ENCODE data around the gene TEX44.

The TEX44 gene

DNA sequence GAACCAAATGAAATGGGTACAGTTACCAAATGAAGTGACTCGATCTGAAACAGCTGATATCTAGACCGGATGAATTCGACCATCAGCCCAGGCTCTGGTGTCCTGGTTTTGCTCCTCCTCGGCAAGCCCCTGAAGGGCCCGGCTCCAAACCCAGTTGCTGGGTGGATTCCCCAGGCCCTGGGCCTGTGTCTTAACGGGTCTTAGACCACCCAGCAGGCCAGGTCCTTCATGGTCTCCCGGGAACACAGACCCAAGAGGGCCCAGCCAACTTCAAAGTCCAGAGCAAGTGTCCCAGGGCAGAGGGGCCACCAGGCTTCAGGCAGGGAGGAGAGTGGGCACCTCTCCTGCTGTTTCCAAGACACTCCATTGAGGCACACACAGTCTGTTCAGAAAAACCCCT lies 35.7 kb upstream of the TEX44 start:
- no peaks in the 10 kb centered on the region for H3K27me3 ChIP-seq (ENCODE audit: insufficient read depth, poor library complexity, severe bottlenecking)
- TF ChIP-seq GABPA (IDR thresholded peaks at IDR 0.05; ENCODE audit: low read depth) (no peak), SPI1 (IDR thresholded peaks at IDR 0.05; ENCODE audit: borderline replicate concordance, low read depth) (no peak)
- TF ChIP-seq, protein P1, sequence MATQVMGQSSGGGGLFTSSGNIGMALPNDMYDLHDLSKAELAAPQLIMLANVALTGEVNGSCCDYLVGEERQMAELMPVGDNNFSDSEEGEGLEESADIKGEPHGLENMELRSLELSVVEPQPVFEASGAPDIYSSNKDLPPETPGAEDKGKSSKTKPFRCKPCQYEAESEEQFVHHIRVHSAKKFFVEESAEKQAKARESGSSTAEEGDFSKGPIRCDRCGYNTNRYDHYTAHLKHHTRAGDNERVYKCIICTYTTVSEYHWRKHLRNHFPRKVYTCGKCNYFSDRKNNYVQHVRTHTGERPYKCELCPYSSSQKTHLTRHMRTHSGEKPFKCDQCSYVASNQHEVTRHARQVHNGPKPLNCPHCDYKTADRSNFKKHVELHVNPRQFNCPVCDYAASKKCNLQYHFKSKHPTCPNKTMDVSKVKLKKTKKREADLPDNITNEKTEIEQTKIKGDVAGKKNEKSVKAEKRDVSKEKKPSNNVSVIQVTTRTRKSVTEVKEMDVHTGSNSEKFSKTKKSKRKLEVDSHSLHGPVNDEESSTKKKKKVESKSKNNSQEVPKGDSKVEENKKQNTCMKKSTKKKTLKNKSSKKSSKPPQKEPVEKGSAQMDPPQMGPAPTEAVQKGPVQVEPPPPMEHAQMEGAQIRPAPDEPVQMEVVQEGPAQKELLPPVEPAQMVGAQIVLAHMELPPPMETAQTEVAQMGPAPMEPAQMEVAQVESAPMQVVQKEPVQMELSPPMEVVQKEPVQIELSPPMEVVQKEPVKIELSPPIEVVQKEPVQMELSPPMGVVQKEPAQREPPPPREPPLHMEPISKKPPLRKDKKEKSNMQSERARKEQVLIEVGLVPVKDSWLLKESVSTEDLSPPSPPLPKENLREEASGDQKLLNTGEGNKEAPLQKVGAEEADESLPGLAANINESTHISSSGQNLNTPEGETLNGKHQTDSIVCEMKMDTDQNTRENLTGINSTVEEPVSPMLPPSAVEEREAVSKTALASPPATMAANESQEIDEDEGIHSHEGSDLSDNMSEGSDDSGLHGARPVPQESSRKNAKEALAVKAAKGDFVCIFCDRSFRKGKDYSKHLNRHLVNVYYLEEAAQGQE (IDR thresholded peaks at IDR 0.05; ENCODE audit: insufficient replicate concordance, low read depth), result no peak
- no peak for DNase-seq (ENCODE audit: low read depth in 1 of 2, low spot score in 1 of 2)
- no peak overlapping the region for H3K4me3 ChIP-seq (replicated peaks; ENCODE audit: insufficient read depth, low read length)
- no peak overlapping the region for H3K27ac ChIP-seq (replicated peaks)

DNA sequence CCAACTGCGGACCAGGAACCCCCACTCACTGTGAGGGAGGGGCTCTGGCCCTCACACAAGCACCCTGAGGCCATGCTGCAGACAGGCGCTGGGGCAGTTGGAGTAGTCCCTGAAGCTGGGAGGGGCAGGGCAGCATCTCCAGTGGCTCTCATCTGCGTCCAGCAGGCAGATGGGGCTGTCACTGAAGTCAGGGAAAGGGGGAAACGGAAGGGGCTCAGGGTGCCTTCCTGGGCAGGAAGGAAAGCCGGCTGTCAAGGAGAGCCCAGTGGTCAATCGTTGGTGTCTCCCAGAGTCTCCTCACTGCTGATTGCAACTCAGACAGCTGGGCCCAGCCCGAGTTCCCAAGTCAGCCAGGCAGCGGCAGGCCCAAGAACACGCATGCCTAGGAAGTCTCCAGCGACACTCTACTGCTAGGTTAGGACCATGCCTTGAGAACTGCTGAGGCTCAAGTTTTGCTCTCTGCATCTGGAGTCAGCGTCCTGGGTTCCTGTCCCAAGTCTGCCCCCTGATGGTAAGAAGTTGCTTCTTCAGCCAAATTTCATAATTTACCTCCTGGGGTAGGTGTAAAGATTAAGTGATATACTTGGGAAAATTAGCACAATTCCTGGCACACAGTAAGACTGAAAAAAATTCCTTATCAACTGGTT lies 35.0 kb upstream of the TEX44 start:
- H3K27ac ChIP-seq (replicated peaks), result no peak overlapping the region
- no peaks in the 10 kb centered on the region for H3K27me3 ChIP-seq (ENCODE audit: insufficient read depth, poor library complexity, severe bottlenecking)
- DNase-seq (ENCODE audit: low read depth in 1 of 2, low spot score in 1 of 2), result peak; percentile 83 to 88
- TF ChIP-seq SPI1 (IDR thresholded peaks at IDR 0.05; ENCODE audit: borderline replicate concordance, low read depth), result no peak
- TF ChIP-seq, protein P2, sequence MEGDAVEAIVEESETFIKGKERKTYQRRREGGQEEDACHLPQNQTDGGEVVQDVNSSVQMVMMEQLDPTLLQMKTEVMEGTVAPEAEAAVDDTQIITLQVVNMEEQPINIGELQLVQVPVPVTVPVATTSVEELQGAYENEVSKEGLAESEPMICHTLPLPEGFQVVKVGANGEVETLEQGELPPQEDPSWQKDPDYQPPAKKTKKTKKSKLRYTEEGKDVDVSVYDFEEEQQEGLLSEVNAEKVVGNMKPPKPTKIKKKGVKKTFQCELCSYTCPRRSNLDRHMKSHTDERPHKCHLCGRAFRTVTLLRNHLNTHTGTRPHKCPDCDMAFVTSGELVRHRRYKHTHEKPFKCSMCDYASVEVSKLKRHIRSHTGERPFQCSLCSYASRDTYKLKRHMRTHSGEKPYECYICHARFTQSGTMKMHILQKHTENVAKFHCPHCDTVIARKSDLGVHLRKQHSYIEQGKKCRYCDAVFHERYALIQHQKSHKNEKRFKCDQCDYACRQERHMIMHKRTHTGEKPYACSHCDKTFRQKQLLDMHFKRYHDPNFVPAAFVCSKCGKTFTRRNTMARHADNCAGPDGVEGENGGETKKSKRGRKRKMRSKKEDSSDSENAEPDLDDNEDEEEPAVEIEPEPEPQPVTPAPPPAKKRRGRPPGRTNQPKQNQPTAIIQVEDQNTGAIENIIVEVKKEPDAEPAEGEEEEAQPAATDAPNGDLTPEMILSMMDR (IDR thresholded peaks at IDR 0.05; ENCODE audit: insufficient read depth, low read length), result peak; percentile 39
- no peak overlapping the region for H3K4me3 ChIP-seq (replicated peaks; ENCODE audit: insufficient read depth, low read length)

DNA sequence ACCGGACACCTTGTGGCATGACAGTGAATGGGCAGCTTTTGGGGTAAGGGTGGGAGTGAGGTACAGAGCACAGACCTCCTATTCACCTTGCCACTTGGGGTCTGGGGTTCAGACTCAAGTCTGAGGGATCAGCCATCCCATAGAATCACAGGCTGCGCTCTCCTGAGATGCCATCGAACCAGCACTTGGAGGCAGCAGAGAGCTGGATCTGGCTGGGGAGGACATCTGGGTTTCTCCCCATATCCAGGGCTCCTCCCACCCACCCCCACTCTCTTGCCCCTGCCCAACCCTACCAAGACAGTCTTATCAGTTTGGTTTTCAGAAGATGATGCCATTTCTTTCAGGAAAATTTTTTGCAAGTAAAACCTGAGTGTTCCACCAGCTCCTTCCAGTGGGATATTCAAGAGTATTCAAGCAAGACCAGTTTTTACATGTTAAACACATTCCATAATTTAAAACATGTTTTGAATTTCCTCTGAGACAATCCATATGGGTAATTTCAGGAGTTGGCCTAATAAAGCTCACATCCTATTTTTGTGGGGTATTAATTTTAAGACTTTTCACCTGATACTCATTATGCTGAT lies 29.2 kb upstream of the TEX44 start:
- Histone ChIP-seq H3K4me3 (replicated peaks; ENCODE audit: insufficient read depth, low read length) (no peak overlapping the region), H3K27ac (replicated peaks) (no peak overlapping the region), H3K27me3 (ENCODE audit: insufficient read depth, poor library complexity, severe bottlenecking) (no peaks in the 10 kb centered on the region)
- TF ChIP-seq GABPA (IDR thresholded peaks at IDR 0.05; ENCODE audit: low read depth), result no peak
- TF ChIP-seq, protein P2 (IDR thresholded peaks at IDR 0.05; ENCODE audit: insufficient read depth, low read length), result peak; percentile 90
- DNase-seq (ENCODE audit: low read depth in 1 of 2, low spot score in 1 of 2), result peak; percentile 45 to 63

DNA sequence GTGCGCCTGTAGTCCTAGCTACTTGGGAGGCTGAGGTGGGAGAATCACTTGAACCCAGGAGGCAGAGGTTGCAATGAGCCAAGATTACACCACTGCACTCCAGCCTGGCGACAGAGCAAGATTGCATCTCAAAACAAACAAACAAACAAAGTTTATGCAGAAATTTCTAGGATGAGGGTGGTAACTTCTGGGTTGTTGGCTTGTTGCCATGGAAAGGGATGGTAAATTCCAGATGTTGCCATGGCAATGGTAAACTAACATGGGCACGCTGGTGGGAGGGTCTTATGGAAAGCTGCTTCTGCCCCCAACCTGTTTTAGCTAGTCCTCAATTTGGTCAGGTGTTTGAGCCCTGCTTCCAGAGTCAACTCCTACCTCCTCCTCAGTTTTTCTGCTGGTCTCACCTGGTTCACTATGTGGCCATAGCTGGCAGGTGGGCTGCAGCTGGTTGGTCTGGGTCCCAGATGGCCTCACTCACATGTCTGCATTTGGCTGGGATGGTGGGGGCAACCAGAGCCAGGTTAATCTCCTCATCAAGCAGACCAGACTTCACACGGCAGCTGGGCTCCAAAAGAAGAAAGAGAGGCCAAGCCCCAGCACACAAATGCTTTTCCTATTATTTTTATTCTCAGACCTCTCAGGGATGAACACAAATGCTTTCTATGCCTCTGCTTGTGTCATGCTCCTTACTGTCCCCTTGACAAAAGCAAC lies 26.6 kb upstream of the TEX44 start:
- no peak overlapping the region for H3K4me3 ChIP-seq (replicated peaks; ENCODE audit: insufficient read depth, low read length)
- TF ChIP-seq SPI1 (IDR thresholded peaks at IDR 0.05; ENCODE audit: borderline replicate concordance, low read depth), result no peak
- TF ChIP-seq, protein P1 (IDR thresholded peaks at IDR 0.05; ENCODE audit: insufficient replicate concordance, low read depth), result no peak
- TF ChIP-seq, protein P2 (IDR thresholded peaks at IDR 0.05; ENCODE audit: insufficient read depth, low read length), result no peak
- no peak for TF ChIP-seq POLR2AphosphoS5 (IDR thresholded peaks at IDR 0.05; ENCODE audit: low read depth)
- TF ChIP-seq GABPA (IDR thresholded peaks at IDR 0.05; ENCODE audit: low read depth), result no peak

More for the DNA sequence above, 26.6 kb upstream of the TEX44 start:
- Histone ChIP-seq H3K27ac (replicated peaks) (no peak overlapping the region), H3K27me3 (ENCODE audit: insufficient read depth, poor library complexity, severe bottlenecking) (no peaks in the 10 kb centered on the region)
- no peak for DNase-seq (ENCODE audit: low read depth in 1 of 2, low spot score in 1 of 2)

Measured in HL-60 (cell line).